HS-5 (cell line): Measurements from ENCODE around the gene PRPF38B.
A peak's percentile ranks its signal among the peaks of the same experiment; 100 is the strongest.

Source experiments
- DNase-seq: peaks from one replicate; pipeline ENCODE4 v3.0.0-alpha.2; 2012; ENCODE audit warnings: low read depth

PRPF38B gene

DNA sequence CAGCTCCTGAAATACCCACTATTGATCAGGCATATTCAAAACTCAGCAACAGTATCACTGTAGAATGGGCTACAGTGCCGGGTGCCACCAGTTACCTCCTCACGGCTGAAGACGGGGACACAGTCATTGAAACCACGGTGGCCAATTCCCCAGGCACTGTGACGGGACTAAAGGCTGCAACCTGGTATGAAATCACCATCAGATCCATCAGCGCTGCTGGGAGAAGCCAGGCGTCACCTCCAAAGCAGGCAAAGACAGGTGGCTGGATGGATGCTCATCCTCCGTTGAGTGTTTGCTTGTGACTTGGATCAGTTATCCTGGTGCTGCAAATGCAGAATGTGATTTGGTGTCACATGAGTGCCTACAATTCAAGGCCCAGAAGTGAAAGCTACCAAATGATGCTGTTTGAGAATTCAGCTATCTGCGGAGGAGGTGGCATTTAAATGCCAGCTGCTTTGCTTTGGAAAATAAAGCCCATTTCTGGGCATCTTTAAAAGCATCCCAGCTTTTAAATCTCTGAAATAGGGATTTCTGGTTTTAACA is 25.7 kb downstream of the PRPF38B start:
- DNase-seq: no peak

DNA sequence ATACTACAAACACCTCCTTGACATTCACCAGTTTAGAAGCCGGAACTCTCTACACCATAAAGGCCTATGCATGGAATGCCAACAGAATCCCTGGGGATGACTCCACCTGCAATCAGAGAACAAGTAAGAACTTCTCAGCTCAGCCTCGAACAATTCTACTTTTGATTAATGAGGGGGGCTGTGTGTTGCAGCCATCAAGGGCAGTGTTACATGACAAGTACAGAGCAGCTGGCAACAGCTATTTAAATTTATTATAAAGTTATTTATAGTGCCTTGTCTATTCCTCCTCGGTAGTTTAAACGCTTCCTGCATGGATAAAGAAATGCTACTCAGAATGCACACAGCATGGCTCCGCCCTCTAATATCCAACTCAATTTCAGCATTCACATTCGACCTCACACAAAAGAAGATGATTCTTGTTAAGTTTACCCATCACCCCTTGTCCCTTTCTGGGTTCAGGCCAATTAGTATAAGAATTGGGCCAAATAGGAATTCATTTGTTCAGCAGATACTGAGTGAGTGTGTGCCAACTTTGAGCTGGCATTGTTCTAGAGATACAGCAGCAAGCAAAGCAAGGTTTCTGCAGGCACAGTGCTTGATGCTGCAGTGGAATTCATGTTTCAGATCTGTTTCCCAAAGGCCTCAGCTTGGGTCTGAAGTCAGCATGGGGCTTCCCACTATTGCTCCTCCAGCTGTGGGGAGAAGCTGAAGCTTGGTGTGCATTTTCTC is 27.0 kb downstream of the PRPF38B start:
- DNase-seq: no peak

DNA sequence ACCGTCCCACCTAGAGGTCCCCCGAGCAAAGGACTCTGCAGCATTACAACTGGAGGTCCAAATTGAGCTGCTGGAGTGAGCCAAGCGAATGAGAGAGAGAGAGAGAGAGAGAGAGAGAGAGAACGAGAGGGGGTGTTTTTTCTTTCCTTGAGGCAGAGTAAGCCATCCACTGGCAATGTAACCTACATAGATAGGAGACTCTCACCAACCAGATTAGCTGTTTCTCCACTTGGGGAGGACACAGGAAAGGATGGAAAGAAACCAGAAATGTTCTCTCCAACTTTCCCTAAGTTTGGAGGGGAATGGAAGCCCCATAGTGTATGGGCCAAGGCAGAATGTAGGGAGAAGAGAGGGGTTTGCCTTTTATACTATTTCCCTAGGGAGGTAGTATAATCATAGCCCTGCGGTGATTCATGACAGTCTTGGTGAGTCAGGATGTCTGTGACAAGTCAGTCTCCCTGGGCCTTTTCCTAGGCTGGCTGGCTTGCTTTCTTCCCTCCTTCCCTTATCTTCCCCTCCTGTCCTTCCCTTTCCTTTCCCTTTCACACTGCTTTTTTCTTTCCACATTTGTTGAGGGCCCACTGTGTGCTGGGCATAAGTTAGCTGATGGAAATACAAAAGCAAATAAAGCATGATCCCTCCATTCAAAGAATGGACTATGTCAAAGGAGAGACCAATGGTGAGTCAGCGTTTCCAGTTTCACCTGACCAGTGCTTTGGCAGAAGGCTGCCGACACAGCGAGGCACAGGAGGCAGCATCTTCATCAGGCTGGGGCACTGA is 27.7 kb downstream of the PRPF38B start:
- peak; percentile 70 for DNase-seq

DNA sequence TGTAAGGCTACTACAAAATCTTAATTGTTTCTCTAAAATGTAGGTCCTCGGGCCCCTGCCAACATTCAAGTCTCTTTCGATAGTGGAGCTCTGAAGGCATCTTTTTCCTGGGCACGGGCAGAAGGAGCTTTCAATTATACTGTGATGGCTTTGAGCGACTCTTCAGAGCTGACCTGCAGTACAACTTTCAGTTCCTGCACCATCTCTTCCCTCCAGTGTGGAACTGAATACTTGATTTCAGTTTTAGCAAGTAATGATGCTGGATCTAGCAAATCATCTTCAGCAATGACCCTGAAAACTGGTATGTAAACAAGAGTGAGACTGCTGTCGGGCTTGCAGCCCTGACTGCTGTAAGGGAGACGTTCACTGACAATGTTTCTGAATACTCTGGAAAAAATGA is 30.2 kb downstream of the PRPF38B start:
- no peak for DNase-seq

DNA sequence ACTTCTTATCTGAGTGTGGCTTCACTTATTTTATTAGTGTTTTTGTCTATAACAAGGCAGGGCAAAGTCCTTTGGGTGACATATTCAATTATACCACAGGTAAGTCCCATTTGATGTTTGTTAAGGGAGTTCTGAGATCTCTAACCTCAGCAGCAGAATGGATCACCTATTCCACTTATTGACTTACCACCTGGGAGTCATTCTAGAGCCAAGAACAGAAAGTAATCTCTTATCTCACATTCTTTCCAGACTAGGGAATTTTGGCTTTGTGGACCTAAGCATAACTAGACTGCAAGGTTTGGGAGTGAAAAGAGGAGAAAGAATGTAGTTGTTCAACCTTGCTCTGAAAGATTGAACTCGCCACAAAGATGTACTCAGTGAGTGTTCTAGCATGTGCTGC is 33.8 kb downstream of the PRPF38B start:
- DNase-seq: no peak

DNA sequence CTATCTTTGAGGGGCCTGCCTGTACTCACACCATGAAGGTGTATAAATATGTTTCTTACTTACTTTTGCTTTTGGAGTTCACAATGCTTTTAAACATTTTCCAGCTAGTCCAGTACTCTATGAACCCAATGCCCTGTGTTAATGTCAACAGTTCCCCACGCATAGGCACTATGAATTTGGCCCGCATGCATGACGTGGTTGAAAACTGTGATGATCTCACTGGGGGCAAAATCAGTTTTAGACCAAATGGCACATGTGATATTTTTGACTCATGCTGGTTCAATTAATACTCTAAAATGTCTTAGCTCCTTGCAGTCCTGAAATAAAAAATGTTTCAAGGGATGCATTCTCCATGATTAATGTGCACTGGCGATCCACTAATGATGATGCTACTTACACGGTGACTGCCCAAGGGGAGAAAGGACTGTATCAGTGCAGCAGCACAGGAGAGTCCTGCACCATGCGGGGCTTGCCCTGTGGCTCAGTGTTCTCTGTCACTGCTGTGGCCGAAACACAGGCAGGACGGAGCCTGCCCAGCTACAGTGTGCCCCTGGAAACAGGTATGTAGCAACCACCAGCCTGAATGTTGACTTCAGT is 36.3 kb downstream of the PRPF38B start:
- no peak for DNase-seq

DNA sequence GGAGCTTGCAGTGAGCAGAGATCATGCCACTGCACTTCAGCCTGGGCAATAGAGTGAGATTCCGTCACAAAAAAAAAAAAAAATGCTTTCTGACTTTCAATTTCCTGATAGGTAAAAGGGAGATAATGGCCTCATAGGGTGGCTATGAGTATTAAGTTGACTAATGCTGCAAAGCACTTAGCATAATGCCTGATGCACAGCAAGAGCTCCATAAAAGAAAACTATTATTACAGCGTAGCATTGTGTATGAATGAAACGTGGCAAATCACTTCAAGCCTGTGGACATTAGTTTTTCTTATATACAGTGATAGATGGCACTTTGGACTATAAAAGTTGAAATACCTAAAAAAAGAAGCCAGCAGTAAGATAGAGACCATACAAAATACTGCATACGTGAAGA is 37.4 kb downstream of the PRPF38B start:
- DNase-seq: no peak

DNA sequence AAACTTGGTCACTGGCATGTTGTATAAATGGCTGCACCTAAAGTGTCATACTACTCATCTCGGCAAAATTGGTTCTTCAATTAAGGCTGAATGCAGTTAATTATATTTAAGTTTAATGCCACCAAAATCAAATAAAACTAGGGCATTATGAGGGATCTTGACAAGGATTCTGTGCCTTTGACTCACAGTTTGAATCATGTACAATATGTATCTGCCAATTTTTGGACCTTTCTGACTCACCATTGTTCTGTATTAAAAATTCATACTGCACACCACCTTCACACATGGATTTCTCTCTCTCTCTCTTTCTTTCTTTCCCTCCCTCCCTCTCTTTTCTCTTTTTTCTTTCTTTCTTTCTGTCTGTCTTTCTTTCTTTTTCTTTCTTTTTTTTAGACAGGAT is 40.3 kb downstream of the PRPF38B start:
- no peak for DNase-seq

DNA sequence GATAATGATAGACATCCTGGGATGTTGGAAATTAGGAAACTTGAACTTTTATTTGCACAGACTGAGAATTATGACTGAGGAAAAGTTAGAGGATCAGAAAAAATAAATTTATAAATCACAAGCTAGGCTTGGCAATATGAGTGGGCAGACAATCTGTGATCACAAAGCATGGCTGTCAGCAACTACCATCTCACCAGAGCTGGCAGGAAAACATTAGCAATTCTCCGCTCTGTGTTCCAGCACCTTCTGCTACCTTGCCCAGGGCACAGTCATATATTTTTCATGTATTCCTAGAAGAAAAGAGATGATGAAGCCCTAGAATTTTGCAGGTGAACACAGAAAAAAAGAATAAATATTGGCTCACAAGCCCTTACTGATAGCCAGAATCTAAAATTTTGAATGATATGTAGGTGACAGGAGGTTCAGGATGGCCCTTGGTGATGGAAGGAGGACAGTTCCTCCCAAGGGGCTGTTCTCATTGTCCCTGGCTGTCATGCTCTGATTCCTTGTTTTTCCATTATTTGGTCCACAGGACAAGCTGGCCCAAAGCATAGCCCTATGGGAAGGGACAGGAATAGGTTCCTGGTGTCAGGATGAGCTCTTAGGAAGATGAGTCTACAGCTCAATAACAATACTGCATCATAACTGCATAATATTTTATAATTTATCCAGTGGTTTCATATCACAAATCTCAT is 42.2 kb downstream of the PRPF38B start:
- no peak for DNase-seq

DNA sequence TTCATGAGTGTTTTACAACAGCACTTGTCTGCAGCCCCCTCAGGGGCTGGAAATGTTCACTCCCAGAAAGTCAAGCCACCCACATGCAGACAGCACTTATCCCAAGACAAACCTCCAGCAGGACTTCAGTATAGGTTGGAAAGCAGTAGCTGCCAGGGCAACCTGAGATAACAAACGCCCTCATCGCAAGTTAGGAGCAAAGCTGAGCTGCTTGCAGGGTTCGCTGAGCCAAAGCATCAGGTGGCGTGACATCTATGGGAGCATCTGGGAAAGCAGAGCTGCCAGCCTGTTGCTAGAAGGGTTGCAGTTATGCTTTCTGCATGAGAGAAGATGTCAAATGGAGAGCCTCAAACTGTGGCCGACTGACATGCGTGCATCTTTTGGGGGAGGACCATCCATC is 50.1 kb downstream of the PRPF38B start:
- no peak for DNase-seq

DNA sequence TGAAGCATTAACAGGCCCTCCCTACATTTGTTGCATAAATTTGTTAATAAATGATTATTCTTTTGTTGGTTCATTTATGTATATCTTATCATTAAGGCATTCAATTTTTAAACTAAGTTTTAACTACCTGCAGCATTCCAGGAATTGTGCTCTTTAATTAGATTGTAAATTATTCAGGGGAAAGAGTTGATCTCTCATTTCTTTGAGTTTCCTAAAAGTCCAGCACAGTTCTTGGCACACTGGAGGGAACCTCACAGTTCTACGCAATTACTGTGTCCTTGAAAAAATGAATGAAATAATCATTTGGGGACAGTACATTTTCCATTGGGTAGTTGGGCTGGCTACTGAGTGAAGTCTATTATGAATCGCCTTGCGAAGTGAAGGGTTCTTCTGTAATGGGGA is 53.9 kb downstream of the PRPF38B start:
- DNase-seq: no peak

DNA sequence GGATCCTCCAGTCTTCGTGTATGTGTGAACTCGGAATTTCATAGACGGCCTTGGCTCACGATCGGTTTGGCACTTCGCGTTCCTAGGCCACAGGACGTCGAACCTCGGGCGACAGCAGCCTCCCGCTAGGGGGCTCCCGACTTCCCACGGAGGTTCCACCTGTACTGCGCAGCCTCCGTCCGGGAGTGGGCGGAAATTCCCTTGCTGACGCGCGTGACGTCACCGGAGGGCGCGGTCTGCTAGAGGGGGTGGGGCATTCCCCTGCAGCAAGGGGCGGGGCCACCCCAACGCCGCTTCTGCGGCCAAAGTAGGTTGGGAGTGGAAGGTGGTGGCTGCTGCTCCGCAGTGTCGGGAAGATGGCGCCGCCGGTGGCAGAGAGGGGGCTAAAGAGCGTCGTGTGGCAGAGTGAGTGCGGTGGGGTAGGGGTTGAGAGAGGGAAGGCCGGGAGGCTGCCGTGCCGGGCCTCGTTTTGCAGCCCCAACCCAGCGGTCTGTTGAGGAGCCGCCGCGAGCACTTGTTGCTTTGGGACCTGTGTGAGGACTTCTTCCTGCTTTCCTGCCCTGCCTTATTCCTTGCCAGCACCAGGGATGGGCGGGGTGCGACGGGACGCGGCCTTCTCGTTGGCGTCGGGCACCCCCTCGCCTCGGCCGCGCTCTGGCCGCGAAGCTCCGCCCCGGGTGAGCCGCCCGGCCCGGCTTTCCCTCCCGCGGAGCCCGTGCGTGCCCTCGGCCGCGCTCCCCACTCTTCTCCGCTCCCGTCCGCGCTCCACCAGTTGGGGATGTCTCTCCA is 54.5 kb downstream of the PRPF38B start, which contains the start of gene STXBP3:
Gene STXBP3 (plus strand): TSS at position 293 of the 789 bp plus-strand sequence. CDS start 64 bp downstream, at position 357.
- peak; percentile 91 for DNase-seq

DNA sequence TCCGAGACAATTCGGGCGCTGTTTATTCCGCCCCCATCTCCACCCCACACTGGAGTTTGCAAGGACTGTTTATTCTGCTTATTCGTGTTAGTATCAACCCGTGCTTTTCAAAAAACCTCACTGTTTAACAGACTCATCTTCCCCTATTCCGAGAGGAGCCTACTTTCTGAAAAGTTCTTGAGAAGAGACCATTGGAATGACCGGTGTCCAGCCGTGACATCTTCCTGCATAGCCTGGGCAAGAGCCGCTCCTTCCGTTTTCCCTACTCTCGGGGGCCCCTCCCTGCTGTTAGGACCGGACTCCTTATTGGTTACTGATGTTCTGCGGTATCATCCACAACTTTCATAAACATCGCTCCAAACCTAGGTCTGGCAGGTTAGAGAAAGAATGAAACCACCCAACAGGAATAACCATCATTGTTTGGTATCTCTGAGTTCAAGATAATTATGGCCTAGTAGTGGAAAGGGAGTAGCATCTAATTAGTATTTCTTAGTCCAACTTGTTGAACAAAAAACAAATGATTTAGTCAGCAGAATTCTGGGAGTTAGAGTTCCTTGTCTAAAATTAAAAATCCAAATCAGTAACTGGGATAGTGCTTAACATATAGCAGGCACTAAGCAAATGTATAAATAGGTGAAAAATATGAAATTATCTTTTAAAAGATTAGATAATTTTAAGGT is 55.2 kb downstream of the PRPF38B start:
- peak; percentile 60 for DNase-seq

DNA sequence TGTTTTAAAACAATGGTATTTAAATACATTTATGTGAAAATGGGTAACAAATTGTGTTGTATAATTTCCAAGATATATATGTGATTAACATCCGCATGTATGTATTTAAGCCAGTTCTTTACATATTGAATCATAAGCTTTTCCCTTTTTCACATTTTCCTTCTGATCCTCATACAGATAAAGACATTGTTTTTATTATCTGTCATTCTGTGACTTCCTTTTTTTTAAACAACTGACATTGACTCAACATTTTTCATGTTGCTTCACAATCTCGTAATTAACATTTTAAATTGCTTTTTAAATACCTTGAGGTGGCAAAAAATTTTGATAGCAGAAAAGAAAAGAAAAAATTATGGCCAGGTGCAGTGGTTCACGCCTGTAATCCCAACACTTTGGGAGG is 55.8 kb downstream of the PRPF38B start:
- no peak for DNase-seq

DNA sequence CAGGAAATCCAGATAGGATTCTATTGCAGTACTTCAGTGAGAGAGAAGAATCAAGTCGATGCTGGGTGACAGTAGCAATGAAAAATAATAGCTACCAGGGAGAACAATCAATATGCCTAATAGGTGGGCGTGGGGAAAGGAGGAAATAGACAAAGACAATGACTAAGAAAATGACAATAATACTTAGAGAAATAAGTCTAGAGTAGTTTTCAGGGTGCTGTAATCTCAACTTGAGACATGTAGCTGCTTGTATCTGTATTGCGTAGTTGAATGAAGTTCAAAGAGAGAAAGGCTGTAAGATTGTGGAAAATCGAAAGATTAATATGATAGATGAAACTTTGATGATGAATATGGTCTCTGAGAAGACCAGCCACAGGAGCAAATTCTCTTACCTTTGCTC is 57.0 kb downstream of the PRPF38B start:
- no peak for DNase-seq

DNA sequence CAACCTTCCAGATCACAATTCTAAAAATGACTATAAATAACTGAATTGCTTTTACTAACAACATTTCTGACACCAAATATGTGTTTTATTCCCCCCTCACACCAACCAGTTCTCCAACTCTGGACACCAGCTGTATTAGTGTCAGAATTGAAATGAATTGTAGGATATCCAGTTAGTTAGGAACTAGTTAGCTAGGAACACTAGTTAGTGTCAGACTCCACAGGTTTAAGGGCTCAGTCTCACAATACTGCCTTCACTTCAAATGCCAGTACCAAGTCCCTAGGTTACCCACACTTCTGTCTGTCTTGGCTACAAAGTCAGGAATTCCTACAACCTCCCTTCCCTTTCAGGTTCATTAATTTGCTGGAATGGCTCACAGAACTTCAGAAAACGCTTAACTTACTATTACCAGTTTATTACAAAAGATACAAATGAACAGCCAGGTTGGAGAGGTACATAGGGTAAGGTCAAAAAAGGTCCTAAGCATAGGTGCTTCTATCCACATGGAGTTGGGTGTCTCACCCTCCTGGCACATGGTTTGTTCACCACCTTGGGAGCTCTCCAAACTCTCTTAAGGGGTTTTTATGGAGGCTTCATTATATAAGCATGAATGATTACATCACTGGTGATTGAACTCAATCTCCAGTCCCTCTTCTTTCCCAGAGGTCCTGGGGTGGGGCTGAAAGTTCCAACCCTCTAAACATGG is 58.5 kb downstream of the PRPF38B start:
- DNase-seq: no peak
